Measurements from ENCODE around the gene DEAF1.
"Not testable (repeated sequence)": the region's sequence is repeated elsewhere in the genome, so short reads cannot be mapped to it uniquely, and the experiment has no call there.

Gene DEAF1

DNA sequence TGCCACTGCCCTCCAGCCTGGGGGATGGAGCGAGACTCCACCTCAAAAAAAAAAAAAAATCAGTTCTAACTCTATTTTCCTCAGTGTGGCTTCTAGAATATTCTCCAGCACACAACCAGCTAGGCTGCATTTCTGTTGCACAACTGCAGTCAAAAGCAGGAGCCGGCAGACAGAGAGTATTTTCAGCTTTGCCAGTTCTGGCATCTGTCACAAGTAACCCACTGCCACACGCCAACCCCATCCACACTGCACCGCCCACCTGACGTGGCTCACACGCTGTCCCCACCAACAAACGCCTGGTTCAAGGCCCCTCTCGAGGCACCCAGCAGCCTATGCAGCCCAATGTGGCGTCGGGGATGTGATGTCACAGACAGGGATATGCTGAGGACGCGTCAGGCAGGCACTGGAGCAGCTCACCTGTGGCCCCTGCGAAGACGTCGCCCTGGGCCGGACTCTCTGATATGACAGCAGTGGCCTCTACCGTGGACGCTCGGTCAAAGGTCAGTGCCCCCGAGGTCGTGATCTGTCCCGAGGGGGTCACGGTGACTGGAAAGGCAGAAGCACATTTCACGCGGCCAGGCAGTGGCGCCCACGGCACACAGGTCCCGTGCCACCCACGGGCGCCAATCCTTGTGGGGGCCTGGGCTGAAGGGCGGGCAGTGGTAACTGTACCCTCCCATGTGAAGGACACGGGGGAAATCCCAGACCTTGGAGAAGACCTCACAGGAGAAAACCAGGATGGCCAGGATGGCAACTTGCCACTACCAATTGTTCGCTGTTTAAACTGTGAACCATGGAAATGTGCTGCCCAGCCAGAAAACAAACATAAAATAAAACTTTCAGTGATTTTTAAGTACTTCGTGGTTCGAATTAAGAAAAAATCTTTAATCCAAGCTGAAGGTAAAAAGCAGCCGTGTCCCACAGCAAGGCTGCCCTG is 15.5 kb downstream of the DEAF1 start:
- DNase-seq = no peak

GRCh38 chr11:678297-678696 is 16.7 kb downstream of the DEAF1 start:
- no peak for DNase-seq

DNA sequence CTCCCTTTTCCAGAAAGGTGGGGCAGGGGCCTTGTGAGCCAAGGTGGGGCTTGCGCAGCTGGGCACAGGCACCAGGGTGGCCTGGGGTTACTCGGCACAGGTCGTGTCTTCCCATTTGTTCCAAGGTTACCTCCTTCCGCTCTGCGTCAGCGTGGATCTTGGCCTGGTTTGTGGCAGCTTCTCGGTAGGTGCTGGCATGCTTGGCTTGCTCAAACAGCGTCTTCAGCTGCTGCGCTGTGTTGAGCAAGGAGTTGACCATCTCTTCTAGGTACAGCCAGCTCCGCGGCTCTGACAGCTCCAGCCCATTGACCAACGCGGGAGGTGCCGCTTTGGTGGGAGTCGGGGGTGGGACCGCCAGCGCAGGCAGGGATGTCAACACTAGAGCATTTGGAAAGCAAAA is 20.6 kb downstream of the DEAF1 start:
- no peak for DNase-seq

- no peak for DNase-seq
Measured at GRCh38 chr11:673866-674265, 21.2 kb downstream of the DEAF1 start.

- DNase-seq = no peak
Measured at GRCh38 chr11:665704-666281, 29.2 kb downstream of the DEAF1 start.

DNA sequence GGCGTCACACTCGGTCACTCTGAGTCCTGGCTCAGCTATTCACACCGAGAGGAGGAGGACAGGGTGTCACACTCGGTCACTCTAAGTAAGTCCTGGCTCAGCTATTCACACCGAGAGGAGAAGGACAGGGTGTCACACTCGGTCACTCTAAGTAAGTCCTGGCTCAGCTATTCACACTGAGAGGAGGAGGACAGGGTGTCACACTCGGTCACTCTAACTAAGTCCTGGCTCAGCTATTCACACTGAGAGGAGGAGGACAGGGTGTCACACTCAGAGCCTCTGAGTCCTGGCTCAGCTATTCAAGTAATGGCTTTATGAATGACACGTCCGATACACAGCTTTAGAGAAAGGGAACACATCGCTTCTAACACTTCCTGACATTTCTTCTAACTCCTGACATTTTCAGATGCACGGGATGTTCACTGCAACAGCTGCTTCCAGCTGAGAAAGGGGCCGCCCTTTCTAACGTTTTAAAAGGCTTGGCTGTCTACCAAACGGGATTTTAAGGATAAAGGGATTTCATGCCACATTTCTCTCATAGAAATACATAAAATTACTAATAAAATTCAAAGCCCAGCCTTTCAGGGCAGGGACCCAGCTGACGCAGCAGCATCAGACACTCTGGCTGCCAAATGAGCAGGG is 29.8 kb downstream of the DEAF1 start:
- no peak for DNase-seq

- DNase-seq = no peak
Measured at GRCh38 chr11:662689-663274, 32.2 kb downstream of the DEAF1 start.

DNA sequence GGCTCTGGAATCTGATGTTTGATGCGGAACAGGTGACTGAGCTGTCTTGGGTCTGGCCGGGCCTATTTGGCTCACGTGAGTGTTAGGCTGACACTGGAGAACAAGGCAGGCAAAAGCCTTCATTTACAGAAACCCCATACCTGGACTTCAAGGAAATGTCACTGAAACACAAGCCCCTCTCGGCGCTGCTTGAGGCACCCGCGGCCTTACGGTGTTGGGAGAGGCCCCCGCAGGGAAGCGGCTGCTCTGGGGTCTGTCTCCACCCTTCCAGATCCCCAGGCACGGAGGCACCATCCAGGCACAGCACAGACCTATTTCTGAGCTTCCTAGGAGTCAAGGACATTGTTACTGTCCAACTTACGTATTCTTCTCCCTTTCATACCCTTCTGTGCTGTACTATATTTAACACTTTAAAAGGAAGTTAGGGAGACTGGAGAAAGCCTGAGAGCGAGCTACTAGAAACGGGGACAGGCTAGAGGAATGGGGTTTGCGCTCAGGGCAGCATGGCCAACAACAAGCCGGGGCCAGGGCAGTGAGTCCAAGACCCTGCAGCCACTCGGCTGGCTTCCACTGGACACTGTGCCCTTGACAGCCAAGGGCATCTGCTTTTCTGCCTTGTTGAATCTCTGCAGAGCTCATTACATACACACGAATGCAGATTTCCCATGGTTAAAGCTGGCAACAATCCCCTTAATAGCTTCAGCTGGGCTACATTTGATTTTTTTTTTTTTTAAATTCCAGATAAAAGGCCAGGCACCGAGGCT is 34.2 kb downstream of the DEAF1 start:
- no peak for DNase-seq

GRCh38 chr11:660281-660680 is 34.7 kb downstream of the DEAF1 start:
- no peak for DNase-seq

DNA sequence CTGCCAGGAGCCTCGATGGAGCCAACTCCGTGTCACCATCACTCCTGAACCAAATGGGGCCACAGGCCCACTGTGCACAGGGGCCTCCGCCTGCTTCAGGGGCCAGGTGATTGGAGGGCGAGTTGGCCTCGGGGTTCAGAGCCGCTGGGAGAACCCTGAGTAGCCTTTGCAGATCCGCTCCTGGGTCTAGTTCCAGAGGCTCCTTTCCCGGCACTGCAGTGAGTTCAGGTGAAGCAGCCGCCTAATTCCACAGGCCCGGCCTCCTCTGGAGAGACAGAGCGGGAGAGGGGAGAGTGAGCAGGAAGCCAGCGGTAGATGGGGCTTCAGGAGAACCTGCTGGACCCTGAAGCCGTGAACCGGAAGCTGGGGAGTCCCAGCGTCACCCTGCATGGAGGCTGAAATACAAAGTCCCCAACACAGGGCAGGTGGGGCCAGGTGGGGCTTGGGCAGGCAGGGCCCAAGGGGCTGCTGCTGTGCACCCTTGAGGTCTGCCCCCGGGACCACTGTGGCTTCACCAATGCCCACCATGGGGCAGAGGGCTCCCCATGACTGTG is 35.4 kb downstream of the DEAF1 start:
- no peak for DNase-seq

GRCh38 chr11:657691-658126 is 37.3 kb downstream of the DEAF1 start:
- DNase-seq = no peak

- DNase-seq = no peak
Measured at GRCh38 chr11:656866-657265, 38.2 kb downstream of the DEAF1 start.

- DNase-seq = no peak
Measured at GRCh38 chr11:656426-656825, 38.6 kb downstream of the DEAF1 start.

- DNase-seq = no peak
Measured at GRCh38 chr11:655036-655726, 39.8 kb downstream of the DEAF1 start.

- DNase-seq = not testable (repeated sequence)
Measured at GRCh38 chr11:654444-654843, 40.6 kb downstream of the DEAF1 start.

- no peak for DNase-seq
Measured at GRCh38 chr11:653837-654236, 41.2 kb downstream of the DEAF1 start.

DNA sequence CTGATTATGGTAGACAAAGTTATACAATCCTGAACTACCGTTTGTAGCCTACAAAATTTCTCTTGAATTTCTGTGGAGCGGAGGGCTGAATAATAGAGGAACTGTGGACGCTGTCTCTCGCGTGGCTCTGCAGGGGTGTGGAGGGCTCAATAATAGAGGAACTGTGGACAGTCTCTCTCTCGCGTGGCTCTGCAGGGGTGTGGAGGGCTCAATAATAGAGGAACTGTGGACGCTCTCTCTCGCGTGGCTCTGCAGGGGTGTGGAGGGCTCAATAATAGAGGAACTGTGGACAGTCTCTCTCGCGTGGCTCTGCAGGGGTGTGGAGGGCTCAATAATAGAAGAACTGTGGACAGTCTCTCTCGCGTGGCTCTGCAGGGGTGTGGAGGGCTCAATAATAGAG is 41.9 kb downstream of the DEAF1 start:
- DNase-seq = not testable (repeated sequence)

GRCh38 chr11:650482-650881 is 44.5 kb downstream of the DEAF1 start:
- DNase-seq = no peak

GRCh38 chr11:647672-648158 is 47.3 kb downstream of the DEAF1 start:
- not testable (repeated sequence) for DNase-seq

GRCh38 chr11:646214-646613 is 48.8 kb downstream of the DEAF1 start:
- DNase-seq = no peak

GRCh38 chr11:645536-645935 is 49.5 kb downstream of the DEAF1 start:
- DNase-seq = no peak

All from GOT3 (cell line).